ENCODE data around the gene GMDS.

GMDS gene

DNA sequence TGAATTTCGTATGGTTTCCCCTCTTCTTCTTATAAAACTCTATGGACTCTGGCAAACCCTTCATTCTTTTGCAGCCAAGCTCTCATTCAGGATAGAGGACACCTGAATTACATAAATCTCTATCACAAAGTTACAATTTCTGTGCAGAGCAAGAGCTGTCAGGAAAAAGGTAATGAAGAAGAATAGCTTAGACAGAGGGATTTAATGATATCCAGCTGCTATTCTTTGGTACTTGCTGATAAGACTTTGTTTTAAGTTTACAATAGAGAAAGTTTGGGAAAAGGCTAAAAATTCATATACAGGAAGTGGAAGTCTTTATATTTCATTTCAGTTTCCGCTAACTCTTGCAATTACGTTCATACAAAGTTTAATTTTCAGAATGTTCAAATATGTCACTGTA lies 408.7 kb downstream of the GMDS start:
- TF ChIP-seq CTCF (IDR thresholded peaks at IDR 0.05; ENCODE audit: borderline replicate concordance, control extremely low read depth, extremely low read depth, insufficient read depth, missing control alignments), result no peak
- in situ Hi-C loops (cut with MboI; ENCODE audit: low sequenced_read_pairs, unreplicated experiment), result no loop called here
- no peak for DNase-seq (ENCODE audit: low spot score)

DNA sequence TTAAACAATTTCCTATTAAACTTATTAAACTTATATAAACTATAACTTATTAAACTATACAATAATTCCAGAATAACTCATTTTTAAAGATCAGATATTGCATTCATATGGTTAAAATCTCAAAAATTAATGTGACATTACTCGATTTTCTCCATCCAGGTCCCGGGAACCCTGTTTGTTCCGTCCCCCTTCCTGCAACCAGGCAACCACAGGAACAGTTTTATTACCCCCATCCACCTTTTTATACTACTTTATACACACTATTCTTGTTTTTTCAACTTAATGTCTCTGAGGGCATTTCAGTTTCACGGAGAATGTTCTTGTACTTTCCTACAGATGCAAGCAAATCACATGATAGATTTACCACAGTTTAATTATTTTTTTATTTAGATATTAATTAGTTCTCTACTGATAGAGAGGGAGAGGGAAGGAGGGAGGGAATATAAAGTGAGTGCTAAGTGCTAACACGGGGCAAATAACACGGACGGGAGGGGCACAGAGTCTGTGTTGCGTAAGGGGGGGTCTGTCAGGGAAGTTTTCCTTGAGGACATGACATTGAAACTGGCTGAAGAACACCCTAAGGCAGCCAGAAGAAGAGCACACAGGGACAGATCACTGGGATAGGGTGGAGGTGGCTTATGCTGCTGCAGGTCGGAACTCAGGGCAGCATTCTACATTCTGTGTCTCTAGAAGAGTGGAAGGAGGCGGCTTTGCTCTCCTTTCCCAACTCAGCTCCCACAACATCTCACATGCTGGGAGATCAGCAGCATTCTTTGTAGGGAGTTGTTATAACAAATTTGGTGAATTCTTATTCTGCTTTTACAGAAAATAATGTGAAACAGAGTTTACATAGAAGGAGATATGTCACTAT lies 410.5 kb downstream of the GMDS start:
- no peak for TF ChIP-seq CTCF (IDR thresholded peaks at IDR 0.05; ENCODE audit: borderline replicate concordance, control extremely low read depth, extremely low read depth, insufficient read depth, missing control alignments)
- no peak for DNase-seq (ENCODE audit: low spot score)
- in situ Hi-C loops (cut with MboI; ENCODE audit: low sequenced_read_pairs, unreplicated experiment), result no loop called here

DNA sequence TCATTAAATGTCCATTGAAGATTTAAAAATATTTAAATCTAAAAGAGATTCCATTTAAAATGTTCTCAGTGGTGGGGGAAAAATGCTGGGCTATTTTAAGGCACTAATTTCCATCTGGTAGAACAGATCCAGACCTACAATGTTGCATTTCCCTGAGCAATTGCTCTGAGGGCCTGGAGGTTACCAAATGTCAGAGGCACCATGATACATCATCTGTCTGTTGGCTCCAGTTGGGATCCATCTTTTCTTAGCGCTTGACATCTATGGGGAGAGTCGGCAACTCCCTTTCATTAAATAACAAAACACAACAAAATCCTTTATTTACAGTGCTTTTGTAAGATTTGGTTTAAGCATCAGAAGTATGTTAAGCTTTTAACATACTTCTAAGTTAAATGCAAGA lies 411.2 kb downstream of the GMDS start:
- DNase-seq (ENCODE audit: low spot score), result no peak
- TF ChIP-seq CTCF (IDR thresholded peaks at IDR 0.05; ENCODE audit: borderline replicate concordance, control extremely low read depth, extremely low read depth, insufficient read depth, missing control alignments), result no peak
- in situ Hi-C loops (cut with MboI; ENCODE audit: low sequenced_read_pairs, unreplicated experiment), result no loop called here

DNA sequence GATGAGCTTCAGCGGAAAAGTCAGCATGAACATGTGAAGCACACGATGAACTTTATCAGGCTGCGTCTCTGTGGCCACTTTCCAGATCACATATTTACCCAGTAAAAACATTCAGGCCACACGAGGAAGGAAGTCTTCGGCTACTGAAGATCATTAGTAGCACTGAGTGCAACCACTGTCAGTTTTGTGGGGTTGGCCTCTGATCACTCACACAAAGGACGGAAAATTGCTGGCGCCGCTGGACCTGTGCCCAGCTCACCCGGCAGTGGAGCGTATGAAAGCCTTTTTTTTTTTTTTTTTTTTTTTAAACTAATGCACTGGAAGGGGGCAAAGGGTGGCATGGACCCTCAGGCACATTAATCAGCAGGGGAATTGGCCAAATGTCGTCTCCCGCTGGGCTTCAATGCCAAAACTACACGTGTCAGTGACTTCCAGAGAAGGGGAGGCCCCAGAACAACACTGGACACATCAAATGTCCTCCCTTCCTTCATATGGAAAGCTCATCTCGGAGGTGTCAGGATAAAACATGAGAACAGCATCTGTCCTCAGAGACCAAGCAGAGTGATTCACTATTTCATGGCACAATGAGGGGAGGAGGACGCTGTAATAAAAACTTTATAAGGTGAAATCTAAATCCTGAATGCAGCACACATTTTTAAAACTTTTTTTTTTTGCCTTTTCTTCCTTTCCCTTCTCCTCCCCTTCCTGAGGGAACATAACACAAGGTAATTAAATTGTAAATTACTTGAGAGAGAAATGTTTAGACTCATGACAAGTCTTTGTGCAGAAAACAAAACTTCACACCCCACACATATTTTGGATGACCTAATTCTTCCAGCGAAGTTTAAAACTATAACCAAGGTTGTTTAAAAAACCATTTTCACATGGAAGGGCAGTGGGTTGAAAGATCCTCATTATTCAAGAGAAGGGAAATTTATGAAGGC lies 412.3 kb downstream of the GMDS start:
- no peak for DNase-seq (ENCODE audit: low spot score)
- in situ Hi-C loops (cut with MboI; ENCODE audit: low sequenced_read_pairs, unreplicated experiment), result no loop called here
- no peak for TF ChIP-seq CTCF (IDR thresholded peaks at IDR 0.05; ENCODE audit: borderline replicate concordance, control extremely low read depth, extremely low read depth, insufficient read depth, missing control alignments)

DNA sequence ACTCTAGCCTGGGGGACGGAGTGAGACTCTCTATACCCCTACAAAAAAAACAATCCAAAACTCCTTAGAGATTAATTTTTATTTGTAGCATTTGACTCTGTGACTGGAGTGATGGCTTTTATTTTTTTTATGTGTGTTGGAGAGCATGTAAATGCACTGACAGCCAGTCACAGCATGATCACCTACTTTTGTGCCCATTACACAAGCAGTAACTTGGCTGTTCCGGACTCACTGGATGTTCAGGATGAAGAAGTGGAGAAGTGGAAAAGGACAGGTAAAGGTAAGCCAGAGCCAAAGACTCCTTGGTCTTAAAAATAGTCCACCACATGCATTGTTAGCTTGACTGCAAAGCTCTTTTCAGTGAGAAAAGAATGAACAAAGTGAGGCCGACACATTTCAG lies 413.0 kb downstream of the GMDS start:
- DNase-seq (ENCODE audit: low spot score), result no peak
- in situ Hi-C loops (cut with MboI; ENCODE audit: low sequenced_read_pairs, unreplicated experiment), result no loop called here
- no peak for TF ChIP-seq CTCF (IDR thresholded peaks at IDR 0.05; ENCODE audit: borderline replicate concordance, control extremely low read depth, extremely low read depth, insufficient read depth, missing control alignments)

DNA sequence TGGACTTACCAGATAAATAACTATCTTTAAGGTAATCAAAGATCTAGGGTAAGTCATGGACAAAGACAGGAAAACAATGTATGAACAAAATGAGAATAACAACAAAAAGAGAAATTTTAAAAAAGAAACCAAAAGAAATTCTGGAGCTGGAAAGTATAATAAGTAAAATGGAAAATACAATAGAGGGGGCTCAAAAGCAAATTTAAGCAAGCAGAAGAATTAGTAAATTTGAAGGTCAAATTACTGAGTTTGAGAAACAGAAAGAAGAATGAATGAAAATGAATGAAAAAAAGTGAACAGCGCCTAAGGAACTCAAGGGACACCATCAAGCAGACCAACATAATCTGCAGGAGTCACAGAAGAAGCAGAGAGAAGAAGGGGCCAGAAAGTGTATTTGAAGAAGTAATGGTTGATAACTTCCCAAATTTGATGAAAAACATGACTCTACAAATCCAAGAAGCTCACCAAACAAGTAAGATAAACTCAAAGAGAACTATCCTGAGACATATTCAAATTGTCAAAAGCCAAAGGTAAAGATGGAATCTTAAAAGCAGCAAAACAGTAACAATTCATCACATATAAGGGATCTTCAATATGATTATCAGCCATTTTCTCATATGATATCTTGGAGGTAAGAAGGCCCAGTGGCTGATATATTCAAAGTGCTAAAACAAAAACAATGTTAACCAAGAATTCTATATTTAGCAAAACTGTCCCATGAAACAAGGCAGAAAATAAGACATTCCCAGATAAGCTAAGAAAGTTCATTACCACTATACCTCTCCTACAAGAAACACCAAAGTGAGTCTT lies 417.2 kb downstream of the GMDS start:
- no peak for DNase-seq (ENCODE audit: low spot score)
- no peak for TF ChIP-seq CTCF (IDR thresholded peaks at IDR 0.05; ENCODE audit: borderline replicate concordance, control extremely low read depth, extremely low read depth, insufficient read depth, missing control alignments)
- in situ Hi-C loops (cut with MboI; ENCODE audit: low sequenced_read_pairs, unreplicated experiment), result no loop called here

All from GM13976 (cell line).